Measurements from ENCODE around the gene NUTM2F.
"Not testable (repeated sequence)": the region's sequence is repeated elsewhere in the genome, so short reads cannot be mapped to it uniquely, and the experiment has no call there.

GRCh38 chr9:94323153-94323798 is 5.2 kb downstream of the NUTM2F start:
- TF ChIP-seq CTCF (IDR thresholded peaks at IDR 0.05); POLR2A (IDR thresholded peaks at IDR 0.05); POLR2AphosphoS5 (IDR thresholded peaks at IDR 0.05); EP300 (IDR thresholded peaks at IDR 0.05; ENCODE audit: low read depth): not testable (repeated sequence)

All from transverse colon (tissue), 4 donors.